DND-41 (cell line): ENCODE measurements around the gene LEPR.

Source experiments
- ATAC-seq: fragments of 200-7000 bp; cut with Tn5 transposase; 3 replicates; pipeline ENCODE4 v1.9.1; 2021; ENCODE audit warnings: low read depth; ENCODE audit not compliant: insufficient read depth
- DNase-seq: peaks from one replicate; pipeline ENCODE4 v3.0.0-alpha.2; 2020
- H2AFZ ChIP-seq: 2 replicates; pipeline ENCODE4 v1.6.0; 2012; ENCODE audit warnings: low read depth, low read length
- H3K27ac ChIP-seq: 2 replicates; pipeline ENCODE4 v1.5.1; 2012; ENCODE audit warnings: low read length, inconsistent platforms
- H3K27me3 ChIP-seq: fragments of 200-600 bp; sonication (generic); 2 replicates; pipeline ENCODE4 v1.6.0; 2012; ENCODE audit warnings: low read length, mild to moderate bottlenecking, inconsistent platforms; ENCODE audit not compliant: insufficient read depth, poor library complexity
- H3K36me3 ChIP-seq: 2 replicates; pipeline ENCODE4 v1.5.1; 2012; ENCODE audit warnings: low read length, inconsistent platforms; ENCODE audit not compliant: insufficient read depth
- H3K4me1 ChIP-seq: 2 replicates; pipeline ENCODE4 v1.5.1; 2012; ENCODE audit warnings: mild to moderate bottlenecking, low read length; ENCODE audit not compliant: insufficient read depth
- H3K4me2 ChIP-seq: 2 replicates; pipeline ENCODE4 v1.6.0; 2012; ENCODE audit warnings: mild to moderate bottlenecking, moderate library complexity, low read length, inconsistent platforms; ENCODE audit not compliant: insufficient read depth
- H3K4me3 ChIP-seq, 2 experiments: fragments of 200-600 bp in 1 of 2; shearing (Covaris generic) in 1 of 2; 2 replicates each; pipeline ENCODE4 v1.5.1; 2012 to 2016; ENCODE audit warnings: inconsistent platforms in 2 of 2, low read length in 2 of 2, mild to moderate bottlenecking in 2 of 2, low read depth in 1 of 2, moderate library complexity in 1 of 2
- H3K79me2 ChIP-seq: 2 replicates; pipeline ENCODE4 v1.6.0; 2012; ENCODE audit warnings: low read length, inconsistent platforms; ENCODE audit not compliant: insufficient read depth
- H3K9ac ChIP-seq: 2 replicates; pipeline ENCODE4 v1.6.0; 2012; ENCODE audit warnings: low read depth, mild to moderate bottlenecking, inconsistent platforms, low read length, moderate library complexity
- H3K9me3 ChIP-seq: 2 replicates; pipeline ENCODE4 v1.5.1; 2012; ENCODE audit warnings: low read length, moderate library complexity, mild to moderate bottlenecking, inconsistent platforms; ENCODE audit not compliant: insufficient read depth, severe bottlenecking
- H4K20me1 ChIP-seq: 2 replicates; pipeline ENCODE4 v1.6.0; 2012; ENCODE audit warnings: low read length; ENCODE audit not compliant: insufficient read depth
- EZH2 ChIP-seq: IDR thresholded peaks from 3 replicates; pipeline ENCODE4 v1.6.1; 2012; ENCODE audit warnings: borderline replicate concordance, low read depth, mild to moderate bottlenecking, moderate library complexity, low read length, inconsistent platforms; ENCODE audit not compliant: severe bottlenecking
- TF ChIP-seq, protein P1 (sequence below): IDR thresholded peaks from 2 replicates; pipeline ENCODE4 v1.5.1; 2012; ENCODE audit warnings: borderline replicate concordance, low read length, moderate library complexity, mild to moderate bottlenecking; ENCODE audit not compliant: poor library complexity, severe bottlenecking; ENCODE audit errors: extremely low read depth

LEPR gene

DNA sequence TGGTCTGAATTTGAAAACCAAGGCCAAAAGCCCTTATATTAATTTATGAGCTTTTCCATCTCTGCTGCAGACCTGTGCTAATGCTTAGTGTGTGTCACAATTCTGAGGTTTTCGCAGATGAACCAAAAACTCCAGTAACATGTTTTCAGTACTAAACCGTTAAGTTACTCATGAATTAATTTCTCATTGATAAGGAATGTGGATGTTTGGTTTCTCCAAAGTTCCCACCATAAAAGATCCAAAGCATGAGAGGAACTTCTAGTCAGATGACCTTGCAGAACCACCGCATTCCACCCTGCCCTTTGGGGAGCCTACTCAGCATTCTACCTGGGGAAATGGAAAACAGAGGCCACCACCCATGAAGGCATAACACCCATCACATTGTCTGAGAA, 7.5 kb upstream of the LEPR start:
- no peaks in the 10 kb centered on the region for H3K79me2 ChIP-seq
- no peak overlapping the region for H3K9ac ChIP-seq

DNA sequence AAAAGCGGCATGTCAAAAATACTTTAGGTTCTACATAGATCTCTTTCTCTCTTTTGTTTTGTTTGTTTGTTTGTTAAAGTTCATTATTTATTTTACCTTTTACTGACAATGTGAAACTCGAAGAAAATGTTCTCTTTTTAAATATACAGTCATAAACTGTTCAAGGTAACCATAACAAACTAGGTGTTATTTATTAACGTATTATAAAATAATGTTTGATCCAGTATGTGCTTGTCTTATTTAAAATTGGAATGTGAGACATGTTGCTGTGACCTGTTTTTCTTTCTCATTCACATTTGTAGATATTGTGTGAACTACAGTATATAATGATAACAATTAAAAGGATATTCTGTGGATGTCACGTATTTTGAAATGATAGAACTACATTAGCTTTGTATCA, 5.9 kb upstream of the LEPR start:
- Histone ChIP-seq H4K20me1 (no peaks in the 10 kb centered on the region), H3K27ac (no peak overlapping the region), H3K9me3 (no peaks in the 10 kb centered on the region), H3K4me1 (peaks cover 6% of the 10 kb centered on the region), H3K36me3 (no peaks in the 10 kb centered on the region), H3K4me2 (no peak overlapping the region), H2AFZ (no peak overlapping the region), H3K79me2 (no peaks in the 10 kb centered on the region), H3K4me3 (no peak overlapping the region), H3K27me3 (no peaks in the 10 kb centered on the region), H3K9ac (no peak overlapping the region)
- no peak for TF ChIP-seq EZH2
- TF ChIP-seq, protein P1, sequence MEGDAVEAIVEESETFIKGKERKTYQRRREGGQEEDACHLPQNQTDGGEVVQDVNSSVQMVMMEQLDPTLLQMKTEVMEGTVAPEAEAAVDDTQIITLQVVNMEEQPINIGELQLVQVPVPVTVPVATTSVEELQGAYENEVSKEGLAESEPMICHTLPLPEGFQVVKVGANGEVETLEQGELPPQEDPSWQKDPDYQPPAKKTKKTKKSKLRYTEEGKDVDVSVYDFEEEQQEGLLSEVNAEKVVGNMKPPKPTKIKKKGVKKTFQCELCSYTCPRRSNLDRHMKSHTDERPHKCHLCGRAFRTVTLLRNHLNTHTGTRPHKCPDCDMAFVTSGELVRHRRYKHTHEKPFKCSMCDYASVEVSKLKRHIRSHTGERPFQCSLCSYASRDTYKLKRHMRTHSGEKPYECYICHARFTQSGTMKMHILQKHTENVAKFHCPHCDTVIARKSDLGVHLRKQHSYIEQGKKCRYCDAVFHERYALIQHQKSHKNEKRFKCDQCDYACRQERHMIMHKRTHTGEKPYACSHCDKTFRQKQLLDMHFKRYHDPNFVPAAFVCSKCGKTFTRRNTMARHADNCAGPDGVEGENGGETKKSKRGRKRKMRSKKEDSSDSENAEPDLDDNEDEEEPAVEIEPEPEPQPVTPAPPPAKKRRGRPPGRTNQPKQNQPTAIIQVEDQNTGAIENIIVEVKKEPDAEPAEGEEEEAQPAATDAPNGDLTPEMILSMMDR: no peak
- ATAC-seq: no peak
- no peak for DNase-seq

More for the DNA sequence above, 7.5 kb upstream of the LEPR start:
- Histone ChIP-seq H3K9me3 (no peaks in the 10 kb centered on the region), H3K4me2 (no peak overlapping the region), H3K36me3 (no peaks in the 10 kb centered on the region; the same call in 1 of the 2 replicates), H2AFZ (no peak overlapping the region), H3K4me1 (no peaks in the 10 kb centered on the region), H3K27ac (no peak overlapping the region), H3K4me3 (no peak overlapping the region), H3K27me3 (no peaks in the 10 kb centered on the region), H4K20me1 (no peaks in the 10 kb centered on the region)
- no peak for TF ChIP-seq EZH2
- TF ChIP-seq, protein P1: no peak
- ATAC-seq (no peak), DNase-seq (no peak)

- no peak overlapping the region for H3K4me2 ChIP-seq
- H3K9me3 ChIP-seq: no peaks in the 10 kb centered on the region
- no peak overlapping the region for H2AFZ ChIP-seq
- no peak for TF ChIP-seq EZH2
- TF ChIP-seq, protein P1: no peak
- peaks cover 11% of the 10 kb centered on the region for H3K79me2 ChIP-seq
- DNase-seq: no peak
- no peaks in the 10 kb centered on the region for H3K27me3 ChIP-seq
- no peak overlapping the region for H3K4me3 ChIP-seq
- H3K9ac ChIP-seq: no peak overlapping the region
- no peaks in the 10 kb centered on the region; the same call in 1 of the 2 replicates for H3K36me3 ChIP-seq
- H4K20me1 ChIP-seq: no peaks in the 10 kb centered on the region
- no peak overlapping the region for H3K27ac ChIP-seq
- ATAC-seq: no peak
- H3K4me1 ChIP-seq: peaks cover 17% of the 10 kb centered on the region
These were observed 3.7 kb upstream of the LEPR start for GRCh38 chr1:65416767-65417166.

DNA sequence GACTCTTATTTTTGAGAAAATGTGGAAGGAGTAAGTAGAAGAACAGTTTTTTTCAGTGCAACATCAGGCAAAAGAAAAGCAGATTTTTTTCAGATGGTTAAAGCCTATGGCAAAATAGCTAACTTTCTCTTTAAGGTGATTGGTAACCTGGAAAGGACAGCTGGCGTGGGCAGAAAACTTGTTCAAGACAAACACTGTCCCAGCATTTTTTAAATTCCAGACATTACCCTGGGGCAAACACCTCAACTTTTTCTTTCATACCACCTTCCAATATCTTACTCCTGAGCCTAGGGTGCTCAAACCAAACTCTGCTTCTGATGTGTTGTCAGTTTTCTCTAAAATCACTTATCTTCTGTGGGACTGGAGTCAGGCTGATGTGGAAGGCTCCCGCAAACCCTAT, 2.7 kb upstream of the LEPR start:
- peaks cover 27% of the 10 kb centered on the region for H3K4me1 ChIP-seq
- H2AFZ ChIP-seq: no peak overlapping the region
- no peaks in the 10 kb centered on the region; the same call in 1 of the 2 replicates for H3K36me3 ChIP-seq
- H3K27ac ChIP-seq: no peak overlapping the region
- DNase-seq (no peak), ATAC-seq (no peak)
- H4K20me1 ChIP-seq: no peaks in the 10 kb centered on the region
- H3K4me3 ChIP-seq: no peak overlapping the region
- H3K9me3 ChIP-seq: no peaks in the 10 kb centered on the region
- H3K9ac ChIP-seq: no peak overlapping the region
- H3K4me2 ChIP-seq: no peak overlapping the region
- no peaks in the 10 kb centered on the region for H3K27me3 ChIP-seq
- H3K79me2 ChIP-seq: peaks cover 21% of the 10 kb centered on the region
- TF ChIP-seq EZH2: no peak
- TF ChIP-seq, protein P1: no peak
